ENCODE measurements around the gene FAM163A.

DNA sequence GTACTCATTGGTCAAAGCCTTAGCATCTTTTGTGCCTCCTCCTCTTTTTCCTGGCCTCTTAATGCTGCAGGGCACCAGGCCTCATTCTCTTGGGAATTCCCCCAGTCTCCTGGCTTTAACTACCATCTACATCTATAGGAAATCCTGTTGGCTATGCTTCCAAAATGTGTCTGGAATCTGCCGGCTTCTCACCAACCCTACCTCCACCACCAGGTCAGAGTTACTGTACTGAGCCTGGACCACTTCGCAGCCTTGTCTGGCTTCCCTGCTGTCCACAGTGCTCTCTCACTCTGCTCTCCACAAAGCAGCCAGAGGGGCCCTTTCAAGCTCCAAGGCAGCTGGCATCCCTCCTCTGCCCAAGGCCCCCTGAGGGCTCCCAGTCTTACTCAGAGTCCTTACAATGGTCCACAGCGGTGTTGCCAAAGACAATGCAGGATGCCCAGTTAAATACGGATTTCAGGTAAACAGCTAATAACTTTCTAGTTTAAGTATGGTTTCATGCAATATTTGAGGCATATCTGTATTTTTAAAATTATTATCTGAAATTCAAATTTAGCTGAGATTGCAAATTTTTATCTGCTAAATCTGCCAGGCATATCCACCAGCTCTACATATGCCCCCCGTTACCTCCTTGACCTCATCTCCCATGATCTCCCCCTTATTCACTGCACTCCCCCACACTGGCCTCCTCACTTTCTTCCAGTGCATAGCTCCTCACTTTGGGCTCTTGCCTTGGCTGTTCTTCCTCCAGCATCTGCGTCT is 34.5 kb upstream of the FAM163A start:
- TF ChIP-seq POLR2A (IDR thresholded peaks at IDR 0.05; ENCODE audit: low read depth, low read length): no peak
- no peak for TF ChIP-seq TAF1 (IDR thresholded peaks at IDR 0.05; ENCODE audit: low read depth, low read length)
- TF ChIP-seq POLR2AphosphoS5 (IDR thresholded peaks at IDR 0.05; ENCODE audit: low read depth, low read length): no peak
- no peak for TF ChIP-seq PAX5 (IDR thresholded peaks at IDR 0.05; ENCODE audit: insufficient read depth, low read length, severe bottlenecking)

Data from GM12891 (cell line).